NOMO-1 treated with DMSO at 0.1 percent for 48 hours (cell line): ENCODE data around the gene SLC10A2.
A peak's percentile ranks its signal among the peaks of the same experiment; 100 is the strongest.
"Not testable (repeated sequence)": the region's sequence is repeated elsewhere in the genome, so short reads cannot be mapped to it uniquely, and the experiment has no call there.

Experiments
- DNase-seq: peaks from one replicate; lab custom pipeline; 2025; ENCODE audit not compliant: unreplicated experiment; lab: John Stamatoyannopoulos, UW

Gene SLC10A2, protein sequence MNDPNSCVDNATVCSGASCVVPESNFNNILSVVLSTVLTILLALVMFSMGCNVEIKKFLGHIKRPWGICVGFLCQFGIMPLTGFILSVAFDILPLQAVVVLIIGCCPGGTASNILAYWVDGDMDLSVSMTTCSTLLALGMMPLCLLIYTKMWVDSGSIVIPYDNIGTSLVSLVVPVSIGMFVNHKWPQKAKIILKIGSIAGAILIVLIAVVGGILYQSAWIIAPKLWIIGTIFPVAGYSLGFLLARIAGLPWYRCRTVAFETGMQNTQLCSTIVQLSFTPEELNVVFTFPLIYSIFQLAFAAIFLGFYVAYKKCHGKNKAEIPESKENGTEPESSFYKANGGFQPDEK

GRCh38 chr13:103066079-103066780 is at the start of gene SLC10A2:
Gene SLC10A2 (minus strand): TSS chr13:103066417. CDS start chr13:103066249, 168 bp downstream.
- DNase-seq: peak; percentile 34

GRCh38 chr13:103107580-103107979 is 41.4 kb upstream of the SLC10A2 start:
- DNase-seq: no peak

GRCh38 chr13:103104340-103104739 is 38.1 kb upstream of the SLC10A2 start:
- no peak for DNase-seq

DNA sequence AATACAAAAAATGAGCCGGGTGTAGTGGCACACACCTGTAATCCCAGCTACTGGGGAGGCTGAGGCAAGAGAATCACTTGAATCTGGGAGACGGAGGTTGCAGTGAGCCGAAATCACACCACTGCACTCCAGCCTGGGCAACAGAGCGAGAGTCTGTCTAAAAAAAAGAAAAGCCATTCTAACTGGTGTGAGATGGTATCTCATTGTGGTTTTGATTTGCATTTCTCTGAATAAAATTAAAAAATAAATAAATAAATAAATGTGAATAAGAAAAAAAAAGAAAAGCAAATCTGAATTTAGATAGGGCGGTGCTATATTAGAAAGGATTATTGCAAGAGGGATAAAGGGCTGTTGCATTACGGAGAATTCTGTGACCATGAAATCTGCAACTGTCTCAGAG is 37.2 kb upstream of the SLC10A2 start:
- not testable (repeated sequence) for DNase-seq

GRCh38 chr13:103102482-103102881 is 36.3 kb upstream of the SLC10A2 start:
- DNase-seq: no peak

GRCh38 chr13:103101901-103102300 is 35.7 kb upstream of the SLC10A2 start:
- no peak for DNase-seq

DNA sequence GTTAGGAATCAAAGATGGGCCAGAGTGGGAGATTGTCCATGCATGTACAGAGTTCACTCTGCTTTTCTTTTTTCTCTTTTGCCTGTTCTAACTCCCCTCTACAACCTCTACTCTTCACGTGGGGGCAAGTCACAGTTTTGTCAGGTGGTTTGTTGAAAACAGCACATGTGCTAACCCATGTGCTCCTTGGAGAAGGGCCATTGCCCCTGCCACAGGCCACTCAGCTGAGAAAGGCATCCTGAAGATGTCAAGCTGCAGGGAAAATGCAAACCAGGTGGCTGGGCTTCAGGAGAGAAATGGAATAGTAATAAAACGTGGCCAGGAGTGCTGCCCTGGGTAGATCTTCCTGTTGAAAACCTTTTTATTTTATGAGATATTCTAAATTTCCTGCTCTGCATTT is 35.3 kb upstream of the SLC10A2 start:
- no peak for DNase-seq

GRCh38 chr13:103100830-103101229 is 34.6 kb upstream of the SLC10A2 start:
- DNase-seq: no peak

DNA sequence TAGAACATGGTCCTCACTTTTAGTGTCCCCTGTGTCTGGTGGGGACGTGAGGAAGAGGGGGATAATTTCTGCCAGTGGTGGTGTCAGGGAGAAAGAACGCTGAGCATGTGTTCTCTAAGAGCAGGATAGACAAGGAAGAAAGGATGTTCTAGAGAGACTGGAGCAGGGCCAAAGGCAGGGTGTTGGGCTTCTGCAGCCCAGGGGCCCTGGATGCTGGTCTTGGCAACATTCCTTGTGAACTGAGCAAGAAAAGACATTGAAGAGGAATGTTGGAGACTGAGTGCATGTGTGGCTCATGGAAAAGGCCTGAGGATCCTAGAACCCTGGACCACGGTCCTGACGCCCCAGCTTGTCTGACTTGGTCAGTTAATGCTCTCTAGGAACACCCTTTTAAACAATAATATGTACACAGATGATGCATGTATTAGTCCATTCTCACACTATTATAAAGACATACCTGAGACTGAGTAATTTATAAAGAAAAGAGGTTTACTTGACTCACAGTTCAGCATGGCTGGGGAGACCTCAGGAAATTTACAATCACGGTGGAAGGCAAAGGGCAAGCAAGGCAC is 33.6 kb upstream of the SLC10A2 start:
- DNase-seq: no peak

- no peak for DNase-seq
These were observed 32.3 kb upstream of the SLC10A2 start for GRCh38 chr13:103098535-103098934.

- no peak for DNase-seq
These were observed 31.2 kb upstream of the SLC10A2 start for GRCh38 chr13:103097366-103097928.

GRCh38 chr13:103093649-103094048 is 27.4 kb upstream of the SLC10A2 start:
- not testable (repeated sequence) for DNase-seq

DNA sequence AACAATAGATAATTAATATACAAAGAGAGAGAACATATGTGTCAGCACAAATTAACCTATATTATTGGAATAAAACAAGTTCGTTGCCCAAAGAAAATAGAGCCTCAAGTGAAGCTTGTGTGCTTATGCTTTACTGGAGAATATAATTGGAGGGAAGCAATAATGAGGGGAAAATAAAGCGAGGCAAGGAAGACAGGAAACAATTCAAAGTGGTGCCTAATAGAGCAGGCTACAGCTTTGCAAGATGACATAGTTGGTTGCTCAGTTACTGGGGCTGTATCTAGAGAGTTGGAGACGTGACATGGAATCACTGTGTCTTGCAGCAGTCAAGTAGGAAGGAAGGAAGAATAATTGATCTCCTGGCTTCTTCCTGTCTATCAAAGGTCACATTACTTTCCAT is 21.1 kb upstream of the SLC10A2 start:
- DNase-seq: no peak

- DNase-seq: no peak
These were observed 15.2 kb upstream of the SLC10A2 start for GRCh38 chr13:103081435-103081834.

GRCh38 chr13:103078158-103078557 is 11.9 kb upstream of the SLC10A2 start:
- DNase-seq: peak; percentile 61

DNA sequence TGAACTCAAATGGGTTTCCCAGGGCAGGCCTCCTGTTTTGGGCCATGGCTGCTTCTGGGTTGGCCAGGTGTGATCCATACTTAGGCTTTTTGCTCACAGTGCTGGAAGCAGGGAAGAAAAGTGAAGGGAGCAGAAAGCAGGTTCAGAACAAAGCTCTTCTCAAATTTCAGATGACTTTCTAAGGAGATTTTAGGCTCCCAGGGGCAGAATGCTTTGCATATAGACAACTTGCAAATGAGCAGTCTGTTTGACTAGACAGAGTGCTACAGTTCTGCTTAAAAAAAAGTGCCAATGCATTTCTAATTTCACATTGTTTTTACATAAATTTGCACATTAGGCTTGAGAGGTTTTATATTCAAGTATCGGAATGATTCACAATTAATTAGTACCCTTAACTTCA is 2.6 kb upstream of the SLC10A2 start:
- no peak for DNase-seq

GRCh38 chr13:103067751-103068555 is 1.7 kb upstream of the SLC10A2 start:
- DNase-seq: no peak

- DNase-seq: no peak
These were observed 646 bp upstream of the SLC10A2 start for GRCh38 chr13:103066781-103067345.

GRCh38 chr13:103063376-103063775 is 2.8 kb downstream of the SLC10A2 start:
- DNase-seq: no peak

DNA sequence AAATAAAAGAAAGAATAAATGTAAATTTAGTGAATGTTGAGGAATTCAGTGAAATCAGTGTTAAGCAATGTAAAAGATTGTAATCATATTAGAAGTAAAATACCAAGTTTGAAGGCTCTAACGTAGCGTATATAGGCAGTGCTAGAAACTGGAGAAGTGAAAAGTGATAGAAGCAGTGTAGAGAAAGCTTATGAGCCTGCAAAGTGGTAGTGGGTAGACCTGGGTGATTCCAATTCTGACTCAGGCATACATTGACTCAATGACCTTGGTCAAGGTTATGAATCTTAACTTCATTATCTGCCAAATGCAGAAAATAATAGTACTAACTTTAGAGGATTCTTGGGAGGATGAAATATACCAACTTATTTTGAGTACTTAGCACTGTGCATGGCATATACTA is 4.1 kb downstream of the SLC10A2 start:
- no peak for DNase-seq

- DNase-seq: no peak
These were observed 10.2 kb downstream of the SLC10A2 start for GRCh38 chr13:103056008-103056407.
